Parathyroid adenoma (tissue), 2 donors: ENCODE data around the gene CPNE5.

Source experiments
- H2AFZ ChIP-seq: fragments of 300-600 bp; sonication (generic); one replicate; pipeline ENCODE4 v1.7.0; 2017; ENCODE audit warnings: antibody characterized with exemption, mild to moderate bottlenecking
- H3K27ac ChIP-seq: fragments of 300-600 bp; sonication (generic); one replicate; pipeline ENCODE4 v1.7.0; 2017
- H3K27me3 ChIP-seq: fragments of 300-600 bp; sonication (generic); one replicate; pipeline ENCODE4 v1.7.0; 2017; ENCODE audit warnings: low read length; ENCODE audit not compliant: control insufficient read depth, insufficient read depth
- H3K36me3 ChIP-seq: fragments of 300-600 bp; sonication (generic); one replicate; pipeline ENCODE4 v1.7.0; 2017; ENCODE audit warnings: low read length; ENCODE audit not compliant: control insufficient read depth, insufficient read depth
- H3K4me1 ChIP-seq: fragments of 300-600 bp; sonication (generic); one replicate; pipeline ENCODE4 v1.7.0; 2017; ENCODE audit warnings: control low read depth
- H3K4me2 ChIP-seq: fragments of 300-600 bp; sonication (generic); one replicate; pipeline ENCODE4 v1.7.0; 2017; ENCODE audit warnings: low read length
- H3K4me3 ChIP-seq: fragments of 300-600 bp; sonication (generic); one replicate; pipeline ENCODE4 v1.7.0; 2017; ENCODE audit warnings: low read depth, low read length
- H3K79me2 ChIP-seq: fragments of 300-600 bp; sonication (generic); one replicate; pipeline ENCODE4 v1.7.0; 2017; ENCODE audit warnings: control low read depth
- H3K9ac ChIP-seq: fragments of 300-600 bp; sonication (generic); one replicate; pipeline ENCODE4 v1.7.0; 2017; ENCODE audit warnings: mild to moderate bottlenecking
- H3K9me3 ChIP-seq: fragments of 300-600 bp; sonication (generic); one replicate; pipeline ENCODE4 v1.7.0; 2017; ENCODE audit warnings: low read length; ENCODE audit not compliant: control insufficient read depth
- CTCF ChIP-seq: fragments of 300-600 bp; sonication (generic); IDR thresholded peaks from one replicate; pipeline ENCODE4 v1.7.0; 2017; ENCODE audit warnings: antibody characterized with exemption, mild to moderate bottlenecking
- donor health status: primary hyperparathyroidism.

Gene CPNE5

GRCh38 chr6:36777801-36778200 lies 61.4 kb downstream of the CPNE5 start:
- TF ChIP-seq CTCF = no peak
- Histone ChIP-seq H3K4me1 (no peaks in the 10 kb centered on the region), H3K36me3 (no peaks in the 10 kb centered on the region), H3K79me2 (no peaks in the 10 kb centered on the region), H2AFZ (no peak overlapping the region), H3K27ac (no peak overlapping the region), H3K27me3 (no peaks in the 10 kb centered on the region), H3K4me2 (no peak overlapping the region), H3K4me3 (no peak overlapping the region), H3K9ac (no peak overlapping the region), H3K9me3 (no peaks in the 10 kb centered on the region)

- H3K9ac ChIP-seq = no peak overlapping the region
- no peak overlapping the region for H3K27ac ChIP-seq
- no peaks in the 10 kb centered on the region for H3K79me2 ChIP-seq
- H3K4me3 ChIP-seq = no peak overlapping the region
- no peaks in the 10 kb centered on the region for H3K9me3 ChIP-seq
- no peak overlapping the region for H2AFZ ChIP-seq
- H3K4me2 ChIP-seq = no peak overlapping the region
- no peak for TF ChIP-seq CTCF
- H3K27me3 ChIP-seq = no peaks in the 10 kb centered on the region
- no peaks in the 10 kb centered on the region for H3K4me1 ChIP-seq
- H3K36me3 ChIP-seq = no peaks in the 10 kb centered on the region
Observed at GRCh38 chr6:36776167-36776566, 63.1 kb downstream of the CPNE5 start.

GRCh38 chr6:36774331-36774730 lies 64.9 kb downstream of the CPNE5 start:
- Histone ChIP-seq H3K9me3 (no peaks in the 10 kb centered on the region), H2AFZ (no peak overlapping the region), H3K79me2 (no peaks in the 10 kb centered on the region), H3K27me3 (no peaks in the 10 kb centered on the region), H3K27ac (no peak overlapping the region), H3K4me3 (no peak overlapping the region), H3K9ac (no peak overlapping the region), H3K4me1 (no peaks in the 10 kb centered on the region), H3K4me2 (no peak overlapping the region), H3K36me3 (no peaks in the 10 kb centered on the region)
- no peak for TF ChIP-seq CTCF

GRCh38 chr6:36772397-36772796 lies 66.8 kb downstream of the CPNE5 start:
- no peak overlapping the region for H3K27ac ChIP-seq
- H3K9ac ChIP-seq = no peak overlapping the region
- no peak overlapping the region for H2AFZ ChIP-seq
- no peaks in the 10 kb centered on the region for H3K9me3 ChIP-seq
- H3K36me3 ChIP-seq = no peaks in the 10 kb centered on the region
- H3K4me2 ChIP-seq = no peak overlapping the region
- no peaks in the 10 kb centered on the region for H3K4me1 ChIP-seq
- H3K79me2 ChIP-seq = no peaks in the 10 kb centered on the region
- no peak overlapping the region for H3K4me3 ChIP-seq
- H3K27me3 ChIP-seq = no peaks in the 10 kb centered on the region
- no peak for TF ChIP-seq CTCF

- no peak overlapping the region for H3K4me2 ChIP-seq
- H3K36me3 ChIP-seq = no peaks in the 10 kb centered on the region
- no peaks in the 10 kb centered on the region for H3K9me3 ChIP-seq
- no peak overlapping the region for H2AFZ ChIP-seq
- H3K79me2 ChIP-seq = no peaks in the 10 kb centered on the region
- H3K27ac ChIP-seq = no peak overlapping the region
- H3K4me3 ChIP-seq = no peak overlapping the region
- no peaks in the 10 kb centered on the region for H3K4me1 ChIP-seq
- no peak overlapping the region for H3K9ac ChIP-seq
- TF ChIP-seq CTCF = no peak
- no peaks in the 10 kb centered on the region for H3K27me3 ChIP-seq
Observed at GRCh38 chr6:36771145-36771544, 68.1 kb downstream of the CPNE5 start.
